ENCODE results near the gene LETM1. TPM values are rescaled to one million over a fixed set of nuclear protein-coding genes. Genes with fewer than 3 reads are reported as not detected.

Gene LETM1
- total and polyA plus RNA-seq, 2 experiments from 2014 or later: 23.3 to 68.9 TPM

- TF ChIP-seq CTCF (conservative IDR thresholded peaks at IDR 0.05; ENCODE audit: low read depth in 2 of 2): peak; percentile 38 to 59; a peak in 3 of 4 replicates
- no peak for TF ChIP-seq ETS1 (IDR thresholded peaks at IDR 0.05)
- no peaks in the 10 kb centered on the region for H3K79me2 ChIP-seq (replicated peaks; ENCODE audit: insufficient read depth)
- H3K9me2 ChIP-seq (ENCODE audit: insufficient read depth): no peaks in the 10 kb centered on the region
- peak; percentile 25 for ATAC-seq
- Mint-ChIP-seq H3K4me3 (peak overlapping the region; percentile 66), H3K27ac (no peak overlapping the region), H3K36me3 (ENCODE audit: low read depth) (no peaks in the 10 kb centered on the region), H3K27me3 (ENCODE audit: insufficient read depth, low read depth, poor library complexity) (peaks cover 24% of the 10 kb centered on the region), H3K9me3 (no peaks in the 10 kb centered on the region; the same call in 2 of the 3 replicates), H3K4me1 (peaks cover 10% of the 10 kb centered on the region)
- H3K4me3 ChIP-seq: peak overlapping the region; percentile 49
- no peaks in the 10 kb centered on the region for H3K27me3 ChIP-seq (ENCODE audit: insufficient read depth)
- peak overlapping the region; percentile 82 for H3K4me2 ChIP-seq
- DNase-seq (ENCODE audit: low spot score): peak; percentile 91
- H2AFZ ChIP-seq: 0 out of 2 replicates have a peak overlapping the region, but pooled peaks have one; percentile 6
- H3F3A ChIP-seq (replicated peaks; ENCODE audit: low read depth): no peaks in the 10 kb centered on the region
- no peak overlapping the region for H3K27ac ChIP-seq (ENCODE audit: low read depth)
- peaks cover 25% of the 10 kb centered on the region for H3K4me1 ChIP-seq (ENCODE audit: insufficient read depth)
- H4K20me1 ChIP-seq (replicated peaks; ENCODE audit: insufficient read depth): no peaks in the 10 kb centered on the region
- H3K36me3 ChIP-seq (ENCODE audit: insufficient read depth): no peaks in the 10 kb centered on the region
Observed at GRCh38 chr4:1767770-1768366, 88.1 kb downstream of the LETM1 start.

GRCh38 chr4:1767061-1767769, 88.7 kb downstream of the LETM1 start:
- peak; percentile 17 for ATAC-seq
- H3K4me3 ChIP-seq: peak overlapping the region; percentile 51; the same call in 1 of the 2 replicates
- H3K9me2 ChIP-seq (ENCODE audit: insufficient read depth): no peaks in the 10 kb centered on the region
- H3K27ac ChIP-seq (ENCODE audit: low read depth): no peak overlapping the region
- H3F3A ChIP-seq (replicated peaks; ENCODE audit: low read depth): no peaks in the 10 kb centered on the region
- peaks cover 24% of the 10 kb centered on the region for H3K27me3 Mint-ChIP-seq (ENCODE audit: insufficient read depth, low read depth, poor library complexity)
- DNase-seq (ENCODE audit: low spot score): peak; percentile 76
- peaks cover 26% of the 10 kb centered on the region for H3K4me1 ChIP-seq (ENCODE audit: insufficient read depth)
- peaks cover 12% of the 10 kb centered on the region for H3K4me1 Mint-ChIP-seq
- no peak for TF ChIP-seq REST (IDR thresholded peaks at IDR 0.05; ENCODE audit: unreplicated experiment)
- TF ChIP-seq CTCF (conservative IDR thresholded peaks at IDR 0.05; ENCODE audit: low read depth in 2 of 2): peak in 1 of 2 experiments; percentile 25; a peak in 2 of 4 replicates
- peak overlapping the region; percentile 79 for H3K4me2 ChIP-seq
- no peaks in the 10 kb centered on the region for H3K36me3 Mint-ChIP-seq (ENCODE audit: low read depth)
- no peaks in the 10 kb centered on the region for H4K20me1 ChIP-seq (replicated peaks; ENCODE audit: insufficient read depth)
- no peak overlapping the region for H3K4me3 Mint-ChIP-seq
- H3K27ac Mint-ChIP-seq: no peak overlapping the region
- H3K36me3 ChIP-seq (ENCODE audit: insufficient read depth): no peaks in the 10 kb centered on the region
- no peak overlapping the region for H2AFZ ChIP-seq
- H3K9me3 Mint-ChIP-seq: no peaks in the 10 kb centered on the region; the same call in 2 of the 3 replicates
- H3K27me3 ChIP-seq (ENCODE audit: insufficient read depth): no peaks in the 10 kb centered on the region
- H3K79me2 ChIP-seq (replicated peaks; ENCODE audit: insufficient read depth): no peaks in the 10 kb centered on the region

All from GM23338 (cell line).